HG02970 (cell line): Measurements from ENCODE around the gene RNF113B.

Experiments used
- ATAC-seq: cut with Tn5 transposase; IDR thresholded peaks from one replicate; pipeline ENCODE4 v1.9.1; 2021; ENCODE audit warnings: mild to moderate bottlenecking, moderate library complexity, moderate number of reproducible peaks; ENCODE audit not compliant: unreplicated experiment, low FRiP score

The RNF113B gene

DNA sequence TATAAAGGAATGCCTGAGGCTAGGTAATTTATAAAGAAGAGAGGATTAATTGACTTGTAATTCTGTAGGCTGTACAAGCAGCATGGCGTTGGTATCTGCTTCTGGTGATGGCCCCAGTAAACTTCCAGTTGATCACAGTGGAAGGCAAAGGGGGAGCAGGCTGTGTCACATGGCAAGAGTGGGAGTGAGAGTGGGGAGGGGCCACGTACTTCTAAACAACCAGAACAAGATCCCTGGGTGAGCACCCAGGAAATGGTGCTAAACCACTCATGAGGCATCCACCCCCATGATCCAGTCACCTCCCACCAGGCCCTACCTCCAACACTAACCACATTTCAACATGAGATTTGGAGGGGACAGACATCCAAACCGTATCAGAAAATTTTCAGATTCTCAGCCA, 3.0 kb upstream of the RNF113B start:
- ATAC-seq, result no peak

DNA sequence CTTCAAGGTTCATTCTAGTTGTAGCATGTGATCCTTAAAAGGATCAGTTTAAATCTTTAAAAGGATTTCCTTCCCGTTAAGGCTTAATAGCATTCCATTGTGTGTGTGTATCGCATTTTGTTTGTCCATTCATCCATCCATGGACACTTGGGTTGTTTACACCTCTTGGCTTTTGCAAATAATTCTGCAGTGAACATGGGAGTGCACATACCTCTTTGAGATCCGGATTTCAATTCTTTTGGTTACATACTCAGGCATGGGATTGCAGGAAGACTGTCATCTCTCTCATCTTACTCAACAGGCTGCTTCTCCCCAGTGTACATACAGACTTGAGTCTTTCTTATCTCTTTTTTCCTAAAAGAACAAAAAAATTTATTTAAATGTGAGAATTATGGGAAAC, 1.2 kb downstream of the RNF113B start:
- ATAC-seq, result no peak

DNA sequence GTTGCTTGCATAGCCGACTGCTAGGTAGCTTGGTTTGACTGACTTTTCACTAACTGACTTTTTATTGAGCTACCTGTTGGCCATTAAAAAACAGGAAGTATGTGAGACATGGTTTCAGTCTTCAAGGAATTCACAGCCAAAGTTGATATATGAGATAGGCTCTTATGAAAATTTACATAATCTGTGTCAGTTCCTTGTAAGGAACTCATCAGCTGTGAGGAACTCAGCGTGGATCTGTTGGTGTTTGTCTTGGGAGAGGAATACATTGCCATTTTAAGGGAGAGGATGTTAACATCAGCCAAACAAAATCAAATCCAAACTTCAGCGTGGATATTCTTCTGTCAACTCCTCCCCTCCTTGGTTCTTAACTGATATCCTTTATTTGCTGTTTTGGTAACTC, 2.0 kb downstream of the RNF113B start:
- no peak for ATAC-seq

- no peak for ATAC-seq
Measured at GRCh38 chr13:98174307-98174706, 2.8 kb downstream of the RNF113B start.

- ATAC-seq, result no peak
Measured at GRCh38 chr13:98173431-98174152, 3.5 kb downstream of the RNF113B start.

DNA sequence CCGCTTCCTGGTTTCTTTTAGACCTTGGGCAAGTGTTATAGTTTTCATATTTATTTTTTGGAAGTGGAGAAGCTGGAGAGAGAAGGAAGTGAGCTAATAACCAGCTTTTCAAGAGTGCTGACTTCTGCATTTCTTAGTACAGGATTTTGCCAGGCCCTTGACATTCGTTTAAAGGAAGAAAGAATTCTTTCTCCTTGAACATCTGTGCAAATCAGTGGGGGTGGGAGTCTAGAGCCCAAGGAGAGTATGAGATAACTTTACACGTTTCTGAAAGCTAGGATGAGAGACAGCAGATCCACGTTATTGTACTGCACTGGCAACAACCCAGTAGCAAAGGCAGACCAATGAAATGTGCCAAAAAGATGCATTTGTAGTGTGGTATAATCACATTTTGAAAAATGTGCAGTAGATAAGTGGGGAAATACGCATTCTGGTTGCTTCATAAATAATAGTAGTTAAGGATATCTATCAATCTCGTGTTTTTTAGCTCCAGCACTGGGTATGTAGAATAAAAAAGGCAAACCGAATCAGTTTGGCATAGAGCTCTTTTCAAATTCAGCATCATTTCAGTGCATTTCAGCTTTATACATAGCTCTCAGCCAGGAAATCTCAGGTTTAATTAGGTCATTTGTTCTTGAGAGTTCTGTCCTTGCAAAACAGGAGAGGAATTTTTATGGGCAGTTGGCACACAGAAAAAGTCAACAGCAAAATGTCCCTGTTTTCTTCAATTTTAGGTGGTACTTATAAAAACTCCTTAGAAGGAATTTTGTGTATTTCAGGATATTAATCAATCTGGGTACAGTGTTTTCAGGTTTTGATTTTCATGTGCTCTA, 4.3 kb downstream of the RNF113B start:
- no peak for ATAC-seq

DNA sequence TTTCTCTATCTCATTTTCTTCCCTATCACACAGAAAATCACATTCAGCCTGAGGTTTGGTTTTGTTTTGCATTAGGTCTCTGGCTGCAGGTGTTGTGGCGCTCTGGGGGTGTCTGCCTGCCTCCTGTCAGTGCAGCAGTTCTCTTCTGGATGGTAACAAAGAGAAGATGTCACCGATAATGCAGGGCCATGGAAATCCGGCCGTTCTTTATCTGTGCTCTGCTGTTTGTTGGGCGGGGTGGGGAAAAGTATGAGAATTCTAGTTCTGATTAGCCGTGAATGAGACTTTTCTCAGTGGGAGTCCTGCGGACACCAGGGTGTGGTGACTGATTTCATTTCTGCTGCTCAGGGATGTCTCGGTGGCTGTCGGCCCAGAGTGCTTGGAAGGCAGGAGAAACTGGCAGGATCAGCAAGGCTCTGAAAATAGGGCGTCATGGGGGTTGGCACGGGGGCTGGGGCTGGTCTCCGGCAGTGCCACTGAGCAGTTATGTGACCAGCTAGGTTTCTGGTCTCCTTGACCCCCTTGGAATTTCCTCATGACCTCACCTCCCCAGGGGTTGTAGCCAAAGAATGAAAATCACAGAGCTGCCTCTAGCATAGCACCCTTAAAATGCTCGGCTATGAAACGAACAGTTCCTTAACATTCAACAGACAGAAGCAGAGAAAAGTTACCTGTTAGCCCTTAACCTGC, 5.0 kb downstream of the RNF113B start:
- no peak for ATAC-seq

- ATAC-seq, result no peak
Measured at GRCh38 chr13:98169331-98169730, 7.7 kb downstream of the RNF113B start.

GRCh38 chr13:98162935-98163334, 14.1 kb downstream of the RNF113B start:
- ATAC-seq, result no peak

DNA sequence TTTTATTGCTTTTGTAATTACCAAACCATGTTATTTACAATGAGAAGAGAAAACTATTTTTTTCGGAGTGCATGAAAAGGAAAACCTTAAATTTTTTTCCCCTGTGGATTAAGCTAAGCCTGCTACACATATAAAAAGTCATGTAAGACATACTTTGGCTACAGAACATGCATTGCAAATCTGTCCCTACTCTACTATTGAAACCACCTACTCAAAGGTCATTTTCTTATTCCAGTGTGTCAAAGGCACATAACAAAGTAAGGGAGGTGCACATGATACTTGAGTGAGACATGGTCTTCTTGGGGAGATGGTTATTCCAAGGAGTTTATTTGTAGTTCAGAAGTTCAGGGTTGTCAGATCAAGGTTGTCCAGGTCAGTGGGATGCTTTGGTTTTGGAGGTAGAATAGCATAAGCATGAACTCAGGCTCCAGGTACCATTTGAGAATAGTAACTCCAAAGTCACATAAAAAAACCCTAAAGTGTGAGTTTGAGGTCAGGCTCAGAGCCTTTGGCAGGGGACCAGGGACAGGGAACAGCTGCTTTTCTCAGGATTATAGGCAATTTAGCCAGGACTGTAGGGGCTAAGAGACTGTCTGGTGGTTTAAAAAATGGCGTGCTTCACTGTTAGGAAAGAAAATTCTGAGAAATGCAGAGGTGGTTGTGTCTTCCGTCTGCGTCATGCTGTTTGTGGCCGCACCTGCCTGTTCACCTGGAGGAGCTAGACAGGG, 18.7 kb downstream of the RNF113B start:
- ATAC-seq, result no peak

GRCh38 chr13:98157609-98158008, 19.5 kb downstream of the RNF113B start:
- no peak for ATAC-seq

GRCh38 chr13:98157188-98157587, 19.9 kb downstream of the RNF113B start:
- no peak for ATAC-seq

- no peak for ATAC-seq
Measured at GRCh38 chr13:98156259-98156658, 20.8 kb downstream of the RNF113B start.

DNA sequence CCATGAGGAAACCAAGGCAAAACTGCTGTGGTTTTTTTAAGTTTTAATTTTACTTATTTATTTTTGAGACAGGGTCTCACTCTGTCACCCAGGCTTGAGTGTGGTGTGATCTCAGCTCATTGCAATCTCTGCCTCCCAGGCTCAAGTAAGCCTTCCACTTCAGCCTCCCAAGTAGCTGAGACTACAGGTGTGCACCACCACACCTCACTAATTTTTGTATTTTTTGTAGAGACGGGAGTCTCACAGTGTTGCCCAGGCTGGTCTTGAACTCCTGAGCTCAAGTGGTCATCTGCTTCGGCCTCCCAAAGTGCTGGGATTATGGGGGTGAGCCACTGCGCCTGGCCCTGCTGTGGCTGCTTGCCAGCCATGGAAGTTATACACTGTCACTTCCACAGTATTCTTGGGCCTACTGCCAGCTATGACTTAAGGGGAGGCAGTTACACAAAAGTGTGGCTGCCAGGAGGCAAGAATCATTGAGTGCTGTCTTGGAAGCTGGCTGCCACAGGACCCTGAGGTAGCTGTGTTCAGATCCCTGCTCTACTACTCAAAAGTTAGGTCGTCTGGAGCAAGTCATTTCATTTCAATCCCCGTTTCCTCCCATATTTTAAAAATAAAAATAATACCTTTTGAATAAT, 21.5 kb downstream of the RNF113B start:
- no peak for ATAC-seq

- ATAC-seq, result no peak
Measured at GRCh38 chr13:98150832-98151479, 26.1 kb downstream of the RNF113B start.

DNA sequence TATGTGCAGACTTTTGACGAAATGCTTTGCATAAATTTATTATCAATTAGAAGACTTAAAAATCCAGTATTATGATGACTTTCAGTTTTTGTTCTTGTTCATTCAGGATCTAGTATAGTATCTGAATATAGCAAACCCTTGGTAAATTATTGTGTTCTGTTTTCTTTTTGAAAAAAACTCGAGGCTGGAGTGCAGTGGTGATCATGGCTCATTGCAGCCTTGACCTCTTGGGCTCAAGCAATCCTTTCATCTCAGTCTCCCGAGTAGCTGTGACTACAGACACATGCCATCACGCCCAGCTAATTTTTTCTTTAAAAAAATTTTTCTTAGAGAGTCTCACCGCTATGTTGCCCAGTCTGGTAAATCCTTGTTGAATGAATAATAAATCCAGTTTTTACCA, 29.5 kb downstream of the RNF113B start:
- ATAC-seq, result no peak

DNA sequence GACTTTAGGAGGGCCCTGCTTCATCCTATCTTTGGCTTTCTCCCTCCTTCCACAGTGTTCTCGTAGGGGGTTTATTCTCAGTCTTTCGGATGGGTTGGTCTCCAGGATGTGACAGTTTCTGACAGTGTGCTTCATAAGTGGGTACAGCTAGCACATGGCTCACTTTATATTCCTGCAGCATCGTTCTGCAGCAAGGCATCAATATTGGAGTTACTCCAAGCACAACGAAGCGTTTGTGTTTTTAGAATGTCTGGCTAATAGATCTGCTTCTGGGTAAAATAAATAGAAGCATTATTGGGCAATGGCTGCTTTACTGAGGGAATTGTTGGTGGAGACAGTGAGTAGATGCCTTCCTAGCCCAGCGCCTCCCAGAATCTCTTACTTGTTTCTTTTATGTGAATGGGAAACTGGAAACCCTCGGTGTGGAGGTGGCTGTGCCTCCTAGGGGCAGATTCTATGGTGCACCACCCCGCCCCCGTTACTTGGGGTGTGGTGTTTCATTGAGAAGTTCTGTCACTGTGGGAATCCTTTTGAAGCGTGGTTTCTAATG, 32.2 kb downstream of the RNF113B start:
- no peak for ATAC-seq

GRCh38 chr13:98144027-98144741, 32.9 kb downstream of the RNF113B start:
- ATAC-seq, result no peak

- ATAC-seq, result no peak
Measured at GRCh38 chr13:98143601-98144026, 33.5 kb downstream of the RNF113B start.
